NCI-H146 treated with DMSO at 0.1 percent for 48 hours (cell line): ENCODE measurements around the gene SLC32A1.

ENCODE experiments used
- DNase-seq: peaks from one replicate; lab custom pipeline; 2025; ENCODE audit not compliant: unreplicated experiment; lab: John Stamatoyannopoulos, UW

Gene SLC32A1

GRCh38 chr20:38725148-38725901, 1.0 kb downstream of the SLC32A1 start:
- no peak for DNase-seq

GRCh38 chr20:38725931-38726803, 1.9 kb downstream of the SLC32A1 start:
- no peak for DNase-seq

- DNase-seq: no peak
Observed at GRCh38 chr20:38726804-38727606, 2.7 kb downstream of the SLC32A1 start.

- DNase-seq: no peak
Observed at GRCh38 chr20:38727607-38728190, 3.4 kb downstream of the SLC32A1 start.

- DNase-seq: no peak
Observed at GRCh38 chr20:38728191-38728781, 4.0 kb downstream of the SLC32A1 start.

GRCh38 chr20:38728911-38729642, 4.8 kb downstream of the SLC32A1 start:
- peak; percentile 64 for DNase-seq

- DNase-seq: no peak
Observed at GRCh38 chr20:38729767-38730166, 5.5 kb downstream of the SLC32A1 start.

GRCh38 chr20:38730167-38730988, 6.1 kb downstream of the SLC32A1 start:
- DNase-seq: no peak

- peak; percentile 69 for DNase-seq
Observed at GRCh38 chr20:38730989-38731737, 6.9 kb downstream of the SLC32A1 start.

- DNase-seq: no peak
Observed at GRCh38 chr20:38731738-38732113, 7.4 kb downstream of the SLC32A1 start.

GRCh38 chr20:38732981-38733380, 8.7 kb downstream of the SLC32A1 start:
- no peak for DNase-seq

GRCh38 chr20:38735172-38735571, 10.9 kb downstream of the SLC32A1 start:
- DNase-seq: no peak

GRCh38 chr20:38737887-38738286, 13.6 kb downstream of the SLC32A1 start:
- no peak for DNase-seq

- DNase-seq: no peak
Observed at GRCh38 chr20:38745757-38746156, 21.5 kb downstream of the SLC32A1 start.

GRCh38 chr20:38747495-38748096, 23.3 kb downstream of the SLC32A1 start:
- DNase-seq: no peak

GRCh38 chr20:38748097-38748860, 24.0 kb downstream of the SLC32A1 start, which contains the start of gene ACTR5:
Gene ACTR5 (plus strand): TSS chr20:38748460. CDS start chr20:38748479, 19 bp downstream.
- DNase-seq: peak; percentile 85

GRCh38 chr20:38748861-38749149, 24.5 kb downstream of the SLC32A1 start:
- DNase-seq: no peak
